KMS-11 (cell line): ENCODE data around the gene FHOD3.
"Not testable (repeated sequence)": the region's sequence is repeated elsewhere in the genome, so short reads cannot be mapped to it uniquely, and the experiment has no call there.

Source experiments
- H2AFZ ChIP-seq: fragments of 200-600 bp; sonication (generic); 2 replicates; pipeline ENCODE4 v1.6.1; 2016; ENCODE audit warnings: antibody characterized with exemption, mixed run types, low read depth
- H3K27ac ChIP-seq: fragments of 200-600 bp; sonication (generic); 2 replicates; pipeline ENCODE4 v1.6.1; 2016; ENCODE audit warnings: mild to moderate bottlenecking, mixed run types
- H3K27me3 ChIP-seq: fragments of 200-600 bp; sonication (generic); 2 replicates; pipeline ENCODE4 v1.6.1; 2017; ENCODE audit warnings: mild to moderate bottlenecking, low read depth, mixed run types, moderate library complexity; ENCODE audit not compliant: insufficient read depth
- H3K36me3 ChIP-seq: fragments of 200-600 bp; sonication (generic); 2 replicates; pipeline ENCODE4 v1.6.1; 2017; ENCODE audit warnings: mild to moderate bottlenecking, mixed run types; ENCODE audit not compliant: insufficient read depth
- H3K4me1 ChIP-seq: fragments of 200-600 bp; sonication (generic); 2 replicates; pipeline ENCODE4 v1.6.1; 2016; ENCODE audit warnings: mild to moderate bottlenecking, low read depth, mixed run types; ENCODE audit not compliant: poor library complexity, severe bottlenecking
- H3K4me2 ChIP-seq: fragments of 200-600 bp; sonication (generic); 2 replicates; pipeline ENCODE4 v1.7.0; 2016; ENCODE audit warnings: mild to moderate bottlenecking, mixed run types
- H3K4me3 ChIP-seq: fragments of 200-600 bp; sonication (generic); IDR thresholded peaks from 2 replicates; pipeline ENCODE4 v1.6.1; 2017; ENCODE audit warnings: low read depth, low read length, mixed read lengths; ENCODE audit not compliant: insufficient read depth
- H3K79me2 ChIP-seq: fragments of 200-600 bp; sonication (generic); 2 replicates; pipeline ENCODE4 v1.6.1; 2016; ENCODE audit warnings: low read depth, mixed run types; ENCODE audit not compliant: insufficient read depth
- H3K9ac ChIP-seq: fragments of 200-600 bp; sonication (generic); 2 replicates; pipeline ENCODE4 v1.6.1; 2016; ENCODE audit warnings: mild to moderate bottlenecking, mixed run types
- H4K20me1 ChIP-seq: fragments of 200-600 bp; sonication (generic); 2 replicates; pipeline ENCODE4 v1.6.1; 2016; ENCODE audit warnings: mild to moderate bottlenecking, mixed run types; ENCODE audit not compliant: insufficient read depth
- TF ChIP-seq, protein P1 (sequence below): fragments of 200-600 bp; sonication (generic); conservative IDR thresholded peaks from 2 replicates; pipeline ENCODE4 v1.6.1; 2017; ENCODE audit warnings: low read depth, mild to moderate bottlenecking, antibody characterized with exemption, low read length, moderate library complexity, mixed read lengths

FHOD3 gene

DNA sequence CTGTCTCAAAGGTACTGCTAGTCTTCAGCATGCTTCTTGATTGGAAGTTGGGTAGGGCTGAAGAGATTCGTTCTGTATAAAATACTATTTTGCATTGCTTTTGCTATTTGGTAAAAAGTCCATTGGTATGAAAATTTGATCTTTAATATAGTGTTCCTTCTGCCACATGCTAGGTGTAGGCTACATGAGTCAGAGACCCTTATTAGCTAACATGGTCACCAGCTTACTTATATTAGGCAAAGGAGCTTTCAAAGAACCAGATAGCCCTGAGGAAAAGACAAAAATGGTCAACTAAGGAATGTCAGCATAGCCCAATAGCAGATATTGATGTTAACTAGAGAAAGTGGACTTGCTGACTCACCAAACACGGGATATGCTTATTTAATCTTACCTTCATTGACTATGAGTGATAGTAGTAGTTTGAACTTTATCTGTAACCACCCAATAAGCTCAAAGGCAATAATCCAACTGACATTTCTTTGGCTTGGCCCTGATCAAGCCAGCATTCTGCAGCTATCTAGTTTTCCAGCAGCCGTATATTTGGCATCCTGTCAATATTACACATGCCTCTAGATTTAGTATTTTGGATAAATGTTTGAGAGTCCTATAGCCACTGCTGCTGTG, 421.3 kb downstream of the FHOD3 start:
- TF ChIP-seq, protein P1, sequence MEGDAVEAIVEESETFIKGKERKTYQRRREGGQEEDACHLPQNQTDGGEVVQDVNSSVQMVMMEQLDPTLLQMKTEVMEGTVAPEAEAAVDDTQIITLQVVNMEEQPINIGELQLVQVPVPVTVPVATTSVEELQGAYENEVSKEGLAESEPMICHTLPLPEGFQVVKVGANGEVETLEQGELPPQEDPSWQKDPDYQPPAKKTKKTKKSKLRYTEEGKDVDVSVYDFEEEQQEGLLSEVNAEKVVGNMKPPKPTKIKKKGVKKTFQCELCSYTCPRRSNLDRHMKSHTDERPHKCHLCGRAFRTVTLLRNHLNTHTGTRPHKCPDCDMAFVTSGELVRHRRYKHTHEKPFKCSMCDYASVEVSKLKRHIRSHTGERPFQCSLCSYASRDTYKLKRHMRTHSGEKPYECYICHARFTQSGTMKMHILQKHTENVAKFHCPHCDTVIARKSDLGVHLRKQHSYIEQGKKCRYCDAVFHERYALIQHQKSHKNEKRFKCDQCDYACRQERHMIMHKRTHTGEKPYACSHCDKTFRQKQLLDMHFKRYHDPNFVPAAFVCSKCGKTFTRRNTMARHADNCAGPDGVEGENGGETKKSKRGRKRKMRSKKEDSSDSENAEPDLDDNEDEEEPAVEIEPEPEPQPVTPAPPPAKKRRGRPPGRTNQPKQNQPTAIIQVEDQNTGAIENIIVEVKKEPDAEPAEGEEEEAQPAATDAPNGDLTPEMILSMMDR, result no peak
- no peaks in the 10 kb centered on the region for H3K4me1 ChIP-seq
- no peak overlapping the region for H3K9ac ChIP-seq
- no peak overlapping the region for H3K4me2 ChIP-seq
- no peak overlapping the region for H3K4me3 ChIP-seq
- H3K27me3 ChIP-seq, result no peaks in the 10 kb centered on the region
- no peak overlapping the region for H2AFZ ChIP-seq
- no peaks in the 10 kb centered on the region for H4K20me1 ChIP-seq
- no peaks in the 10 kb centered on the region for H3K79me2 ChIP-seq
- H3K27ac ChIP-seq, result no peak overlapping the region
- no peaks in the 10 kb centered on the region for H3K36me3 ChIP-seq

DNA sequence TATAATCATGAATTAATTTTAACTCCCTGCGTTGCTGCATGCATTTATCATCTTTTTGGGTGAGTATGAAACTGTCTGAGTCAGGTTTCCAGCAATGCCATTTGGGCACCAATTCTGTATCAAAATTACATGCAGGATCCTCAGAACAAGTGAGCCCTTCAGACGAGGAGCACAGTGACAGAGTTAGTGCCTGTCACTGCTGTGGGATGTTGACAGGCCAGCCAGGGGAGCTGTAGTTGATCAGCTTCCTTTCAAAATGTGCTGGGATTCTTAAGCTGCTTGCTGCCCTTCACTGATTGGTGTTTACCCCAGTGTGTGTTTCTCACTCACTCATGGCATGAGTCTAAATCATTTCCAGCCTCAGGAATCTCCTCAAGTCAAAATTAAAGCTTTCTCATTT, 422.1 kb downstream of the FHOD3 start:
- no peak overlapping the region for H2AFZ ChIP-seq
- H3K4me1 ChIP-seq, result no peaks in the 10 kb centered on the region
- no peak overlapping the region for H3K4me2 ChIP-seq
- no peak overlapping the region for H3K27ac ChIP-seq
- no peaks in the 10 kb centered on the region for H3K27me3 ChIP-seq
- H3K9ac ChIP-seq, result no peak overlapping the region
- TF ChIP-seq, protein P1, result no peak
- H3K4me3 ChIP-seq, result no peak overlapping the region
- no peaks in the 10 kb centered on the region for H3K79me2 ChIP-seq
- H4K20me1 ChIP-seq, result no peaks in the 10 kb centered on the region
- no peaks in the 10 kb centered on the region for H3K36me3 ChIP-seq

DNA sequence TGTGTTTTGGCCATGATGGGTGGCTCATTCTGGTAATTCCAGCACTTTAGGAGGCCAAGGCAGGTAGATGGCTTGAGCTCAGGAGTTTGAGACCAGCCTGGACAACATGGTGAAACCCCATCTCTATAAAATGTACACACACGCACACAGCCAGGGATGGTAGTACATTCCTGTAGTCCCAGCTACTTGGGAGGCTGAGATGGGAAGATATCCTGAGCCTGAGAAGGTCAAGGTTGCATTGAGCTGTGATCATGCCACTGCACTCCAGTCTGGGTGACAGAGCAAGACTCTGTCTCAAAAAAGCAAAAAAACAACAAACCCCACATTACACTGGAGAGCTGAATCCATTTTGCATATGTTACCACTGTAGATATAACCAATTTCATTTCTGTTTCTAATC, 423.8 kb downstream of the FHOD3 start:
- H3K4me3 ChIP-seq, result not testable (repeated sequence)

DNA sequence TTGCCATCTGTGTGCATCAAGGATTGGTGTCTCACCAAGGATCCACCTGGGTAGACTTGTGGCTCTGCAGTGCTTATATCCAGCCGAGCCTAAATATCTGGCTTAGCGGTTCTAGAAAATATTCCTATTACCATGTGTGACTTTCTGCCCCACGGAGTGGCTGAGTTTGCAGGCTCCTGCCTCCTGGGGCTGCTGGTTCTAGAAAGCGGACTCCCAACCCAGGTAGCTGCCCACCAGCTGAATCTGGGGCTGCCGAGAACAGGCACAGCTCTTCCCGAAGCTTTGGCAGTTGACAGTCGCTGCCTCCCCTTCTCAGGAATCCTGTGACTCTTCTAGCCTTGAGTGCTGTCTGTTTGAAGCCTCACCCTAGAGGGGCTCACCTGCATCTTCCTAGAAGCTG, 426.7 kb downstream of the FHOD3 start:
- Histone ChIP-seq H3K27me3 (no peaks in the 10 kb centered on the region), H2AFZ (no peak overlapping the region), H4K20me1 (no peaks in the 10 kb centered on the region), H3K36me3 (no peaks in the 10 kb centered on the region), H3K4me1 (no peaks in the 10 kb centered on the region), H3K27ac (no peak overlapping the region), H3K4me2 (no peak overlapping the region), H3K9ac (no peak overlapping the region), H3K4me3 (no peak overlapping the region), H3K79me2 (no peaks in the 10 kb centered on the region)
- TF ChIP-seq, protein P1, result no peak

More for the DNA sequence above, 423.8 kb downstream of the FHOD3 start:
- H2AFZ ChIP-seq, H3K4me1 ChIP-seq, H3K9ac ChIP-seq, H3K4me2 ChIP-seq, H3K27ac ChIP-seq, H4K20me1 ChIP-seq, H3K79me2 ChIP-seq, H3K36me3 ChIP-seq, H3K27me3 ChIP-seq: not testable (repeated sequence)

DNA sequence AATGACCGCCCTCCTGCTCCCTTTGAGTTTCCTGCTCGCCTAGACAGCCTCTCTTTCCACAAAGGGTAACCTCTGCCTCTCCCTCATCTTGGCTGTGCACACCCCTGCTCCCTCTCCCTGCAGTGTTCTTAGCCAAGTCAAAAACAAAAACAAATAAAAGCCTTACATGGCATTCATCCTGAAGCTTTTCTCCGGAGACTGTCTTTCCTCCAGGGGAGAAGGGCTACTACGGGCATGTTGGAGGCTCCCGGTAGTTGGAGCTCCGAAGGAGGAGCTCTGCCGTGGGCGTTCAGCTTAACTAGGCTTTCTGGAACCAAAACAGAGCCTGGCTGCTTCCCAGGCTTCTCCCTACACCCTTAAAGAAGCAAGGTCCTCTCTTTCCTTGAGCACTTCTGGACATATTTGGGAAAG, 427.1 kb downstream of the FHOD3 start:
- Histone ChIP-seq H4K20me1 (no peaks in the 10 kb centered on the region), H3K4me3 (no peak overlapping the region), H3K9ac (no peak overlapping the region), H3K36me3 (no peaks in the 10 kb centered on the region), H2AFZ (no peak overlapping the region), H3K27ac (no peak overlapping the region), H3K27me3 (no peaks in the 10 kb centered on the region), H3K4me2 (no peak overlapping the region), H3K4me1 (no peaks in the 10 kb centered on the region), H3K79me2 (no peaks in the 10 kb centered on the region)
- TF ChIP-seq, protein P1, result no peak
